K562 (cell line): Measurements from ENCODE around the gene FOSL1. TPM values are rescaled to one million over a fixed set of nuclear protein-coding genes. Genes with fewer than 3 reads are reported as not detected.
A peak's percentile ranks its signal among the peaks of the same experiment; 100 is the strongest.

ENCODE experiments used
- CHCHD3 ChIP-seq: fragments of 250-450 bp; sonication (Bioruptor Pico); IDR thresholded peaks from 2 replicates; pipeline ENCODE4 v2.1.2; 2022; ENCODE audit warnings: mild to moderate bottlenecking
- CREBBP ChIP-seq: IDR thresholded peaks from one replicate; pipeline ENCODE4 v1.6.1; 2012; ENCODE audit warnings: low read depth, mild to moderate bottlenecking, control low read depth, inconsistent platforms, low read length
- HCFC1 ChIP-seq: IDR thresholded peaks from 2 replicates; pipeline ENCODE4 v1.6.1; 2012; ENCODE audit warnings: low read depth, low read length, improper control_type of control experiment
- MAZ ChIP-seq, 2 experiments: fragments of 450-650 bp in 1 of 2; sonication (generic) in 1 of 2; formaldehyde crosslinking; IDR thresholded peaks in 1 of 2; conservative IDR thresholded peaks in 1 of 2; 2 replicates each; pipeline versions ENCODE4 v1.4.0 to v1.5.0; 2020; ENCODE audit warnings: mild to moderate bottlenecking in 1 of 2, missing genetic modification reagents in 1 of 2
- MED1 ChIP-seq: sonication (generic); formaldehyde crosslinking; IDR thresholded peaks from 2 replicates; pipeline ENCODE4 v1.8.1; 2023; ENCODE audit warnings: missing genetic modification reagents, borderline replicate concordance
- NFATC3 ChIP-seq: fragments of 450-650 bp; IDR thresholded peaks from 2 replicates; pipeline ENCODE4 v1.6.1; 2017; ENCODE audit warnings: mild to moderate bottlenecking
- NFIC ChIP-seq: fragments of 450-650 bp; IDR thresholded peaks from 2 replicates; pipeline ENCODE4 v1.6.1; 2017; ENCODE audit warnings: mild to moderate bottlenecking, inconsistent platforms
- OTX1 ChIP-seq: fragments of 450-650 bp; formaldehyde crosslinking; IDR thresholded peaks from 2 replicates; pipeline ENCODE4 v1.4.0; 2022; ENCODE audit warnings: mild to moderate bottlenecking
- PHF21A ChIP-seq: fragments of 450-650 bp; IDR thresholded peaks from 2 replicates; pipeline ENCODE4 v1.6.1; 2017; ENCODE audit warnings: low read depth, borderline replicate concordance
- RBM22 ChIP-seq: fragments of 200-400 bp; formaldehyde crosslinking; IDR thresholded peaks from 2 replicates; pipeline ENCODE4 v1.6.1; 2018; ENCODE audit warnings: low read length, low read depth; ENCODE audit not compliant: poor library complexity, severe bottlenecking
- TAF7 ChIP-seq: fragments of 450-650 bp; IDR thresholded peaks from 2 replicates; pipeline ENCODE4 v1.6.1; 2016; ENCODE audit warnings: missing genetic modification characterization, missing compliant biosample characterization
- TEAD2 ChIP-seq: fragments of 450-650 bp; IDR thresholded peaks from 2 replicates; pipeline ENCODE4 v1.6.1; 2016; ENCODE audit warnings: missing genetic modification characterization, control low read depth, missing compliant biosample characterization
- ZBTB1 ChIP-seq: sonication (generic); formaldehyde crosslinking; IDR thresholded peaks from 2 replicates; pipeline ENCODE4 v1.8.1; 2023; ENCODE audit warnings: missing genetic modification reagents, low read depth, mild to moderate bottlenecking, borderline replicate concordance
- ZBTB33 ChIP-seq: sonication (generic); formaldehyde crosslinking; IDR thresholded peaks from 2 replicates; pipeline ENCODE4 v1.8.1; 2023; ENCODE audit warnings: mild to moderate bottlenecking, missing genetic modification reagents
- ZNF316 ChIP-seq: fragments of 450-650 bp; IDR thresholded peaks from 2 replicates; pipeline ENCODE4 v1.6.1; 2016
- ZNF318 ChIP-seq, 2 experiments: fragments of 450-650 bp; IDR thresholded peaks; 2 replicates each; pipeline ENCODE4 v1.6.1; 2016; ENCODE audit warnings: mild to moderate bottlenecking in 2 of 2, borderline replicate concordance in 1 of 2, low read depth in 1 of 2, moderate library complexity in 1 of 2
- ZNF408 ChIP-seq: fragments of 250-450 bp; sonication (Bioruptor Pico); IDR thresholded peaks from 2 replicates; pipeline ENCODE4 v1.4.0; 2020; ENCODE audit warnings: low read depth, mild to moderate bottlenecking, moderate library complexity
- ZNF444 ChIP-seq: fragments of 250-450 bp; sonication (Bioruptor Pico); IDR thresholded peaks from 2 replicates; pipeline ENCODE4 v1.4.0; 2020; ENCODE audit warnings: mild to moderate bottlenecking, moderate library complexity
- polyA plus RNA-seq, 8 experiments: library from polyadenylated mRNA; depleted of rRNA in 4 of 8; stranded (reverse) in 5 of 8; unstranded in 3 of 8; fragments of >200 nt; fragmentation: Nextera tagmentation in 2 of 8; fragmentation: Illumina TruSeq in 1 of 8; extraction: Ambion mirVana in 2 of 8; extraction: Trizol in 1 of 8; gene quantifications; 2 replicates each; pipeline versions ENCODE4 v1.2.1 to v1.2.3, GENCODE V29; 2011 to 2014; ENCODE audit warnings: inconsistent platforms in 1 of 8, missing spikeins in 1 of 8
- total RNA-seq, 7 experiments: library from RNA; depleted of rRNA in 6 of 7; stranded (reverse); fragments of >200 nt in 6 of 7; fragmentation: Illumina TruSeq in 2 of 7; extraction: Trizol in 2 of 7; gene quantifications; 2 replicates each; pipeline versions ENCODE4 v1.2.1 to v1.2.3, GENCODE V29; 2011 to 2021; ENCODE audit warnings: low replicate concordance in 1 of 7

FOSL1 gene
- total and polyA plus RNA-seq, 9 of the 15 experiments (the other 6 are each of a cell fraction or from before 2014, with no cell fraction given) = 3.5 to 39.6 (median 10.0) TPM

- TF ChIP-seq OTX1 = no peak
- TF ChIP-seq ZNF316 = peak; percentile 96
- peak; percentile 83 for TF ChIP-seq ZBTB1 (CRISPR knock-in tag)
- peak; percentile 100 for TF ChIP-seq RBM22
- TF ChIP-seq ZBTB33 (CRISPR knock-in tag) = peak; percentile 39; the same call in 1 of the 2 replicates
- peak in 1 of 2 experiments; percentile 57; a peak in 2 of 4 replicates for TF ChIP-seq ZNF318 (IDR thresholded peaks at IDR 0.05; ENCODE audit: borderline replicate concordance in 1 of 2, low read depth in 1 of 2)
- no peak for TF ChIP-seq HCFC1
- no peak; the same call in 1 of the 2 replicates for TF ChIP-seq PHF21A
- no peak for TF ChIP-seq MED1 (CRISPR knock-in tag)
- no peak for TF ChIP-seq CHCHD3
- peak; percentile 50; the same call in 1 of the 2 replicates for TF ChIP-seq NFIC
- no peak for TF ChIP-seq NFATC3
- TF ChIP-seq ZNF408 (CRISPR knock-in tag) = no peak
- TF ChIP-seq MAZ (CRISPR knock-in tag; conservative IDR thresholded peaks at IDR 0.05 in 1 of 2, IDR thresholded peaks at IDR 0.05 in 1 of 2) = peak; percentile 80 to 87
- TF ChIP-seq CREBBP = no peak
- TF ChIP-seq ZNF444 = no peak
- no peak for TF ChIP-seq TAF7 (tag)
- TF ChIP-seq TEAD2 (tag) = no peak
Measured at GRCh38 chr11:65899356-65900124, 648 bp downstream of the FOSL1 start (continued).
